SH-SY5Y (cell line): Measurements from ENCODE around the gene ASB1.

ENCODE experiments used
- GATA2 ChIP-seq: IDR thresholded peaks from 2 replicates; pipeline ENCODE4 v1.6.1; 2011; ENCODE audit warnings: mild to moderate bottlenecking, low read depth, low read length
- GATA3 ChIP-seq: IDR thresholded peaks from 2 replicates; pipeline ENCODE4 v1.6.1; 2011; ENCODE audit warnings: low read depth, mild to moderate bottlenecking, low read length, moderate library complexity

GRCh38 chr2:238433941-238434845 is 7.5 kb downstream of the ASB1 start:
- TF ChIP-seq GATA3 (no peak), GATA2 (no peak)
